Measurements from ENCODE around the gene LMNA. TPM values are rescaled to one million over a fixed set of nuclear protein-coding genes. Genes with fewer than 3 reads are reported as not detected.
"Not testable (repeated sequence)": the region's sequence is repeated elsewhere in the genome, so short reads cannot be mapped to it uniquely, and the experiment has no call there.

LMNA gene
- total RNA-seq, 1 experiment from 2014 or later, result 580 TPM

DNA sequence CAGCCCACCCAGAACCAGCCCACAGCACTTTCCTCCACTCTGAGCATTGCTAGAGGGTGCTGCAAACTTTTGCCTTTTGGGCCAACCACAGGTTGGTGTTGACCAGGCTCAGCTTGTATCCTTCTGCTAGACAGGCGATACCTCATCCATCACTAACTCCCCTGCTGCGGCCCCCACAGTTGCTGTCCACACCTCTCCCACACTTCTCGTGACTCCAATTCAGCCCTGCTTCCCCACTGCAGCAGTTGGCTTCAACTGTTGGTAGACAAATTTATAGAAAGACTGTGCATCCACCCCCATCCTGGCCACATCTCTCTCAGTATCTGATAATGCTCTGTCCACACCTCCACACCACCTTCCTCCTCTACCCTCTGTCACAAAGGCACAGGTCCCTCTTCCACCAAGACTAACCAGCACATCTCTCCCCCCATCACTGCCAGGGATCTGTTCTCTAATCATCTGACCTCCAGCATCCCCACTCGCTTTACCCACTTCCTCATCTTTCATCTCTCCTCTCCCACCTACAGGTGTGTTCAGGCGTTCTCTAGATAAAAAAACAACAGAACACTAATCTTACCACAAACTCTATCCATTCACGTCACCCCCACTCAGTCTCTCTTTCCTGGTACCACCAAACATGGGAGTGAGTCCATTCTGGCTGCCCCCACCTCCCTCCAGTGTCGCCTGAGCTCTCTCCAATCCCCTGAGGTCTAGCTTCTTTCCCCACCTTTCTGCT is 63.6 kb downstream of the LMNA start:
- POLR2A ChIA-PET (ENCODE audit: unreplicated experiment), result no interaction called here
- Histone ChIP-seq H3K27ac (no peak overlapping the region), H3K79me2 (ENCODE audit: low read depth) (no peaks in the 10 kb centered on the region), H3K4me2 (no peak overlapping the region), H3K9me3 (ENCODE audit: insufficient read depth, low read depth) (no peaks in the 10 kb centered on the region), H3K9me2 (ENCODE audit: insufficient read depth) (no peaks in the 10 kb centered on the region), H3K27me3 (ENCODE audit: insufficient read depth, low read depth) (0 out of 2 replicates have a peak, but pooled peaks cover 4% of the 10 kb centered on the region), H2AFZ (no peak overlapping the region), H3K4me3 (no peak overlapping the region), H4K20me1 (ENCODE audit: insufficient read depth) (no peaks in the 10 kb centered on the region), H3K36me3 (ENCODE audit: low read depth) (no peaks in the 10 kb centered on the region), H3F3A (ENCODE audit: insufficient read depth, low read depth) (no peaks in the 10 kb centered on the region), H3K4me1 (replicated peaks; ENCODE audit: insufficient read depth) (no peaks in the 10 kb centered on the region)
- no peak for DNase-seq
- no peak for TF ChIP-seq CTCF (conservative IDR thresholded peaks at IDR 0.05)
- no peak for TF ChIP-seq EZH2 (IDR thresholded peaks at IDR 0.05; ENCODE audit: low read depth)
- no TSS peak for BruUV-seq (replicated peaks)
- intact Hi-C loops (cut with micrococcal nuclease; ENCODE audit: unreplicated experiment), result no loop called here
- CTCF ChIA-PET, result no interaction called here

GRCh38 chr1:156180471-156180870 is 66.0 kb downstream of the LMNA start:
- no peaks in the 10 kb centered on the region for H3K79me2 ChIP-seq (ENCODE audit: low read depth)
- intact Hi-C loops (cut with micrococcal nuclease; ENCODE audit: unreplicated experiment), result no loop called here
- no peaks in the 10 kb centered on the region for H3K36me3 ChIP-seq (ENCODE audit: low read depth)
- no peaks in the 10 kb centered on the region for H3K9me2 ChIP-seq (ENCODE audit: insufficient read depth)
- H3K4me2 ChIP-seq, result no peak overlapping the region
- DNase-seq, result no peak
- no peak overlapping the region for H2AFZ ChIP-seq
- 0 out of 2 replicates have a peak, but pooled peaks cover under 1% of the 10 kb centered on the region for H3K27me3 ChIP-seq (ENCODE audit: insufficient read depth, low read depth)
- no peak overlapping the region for H3K4me3 ChIP-seq
- no peaks in the 10 kb centered on the region for H3F3A ChIP-seq (ENCODE audit: insufficient read depth, low read depth)
- H3K9me3 ChIP-seq (ENCODE audit: insufficient read depth, low read depth), result no peaks in the 10 kb centered on the region
- no peaks in the 10 kb centered on the region for H3K4me1 ChIP-seq (replicated peaks; ENCODE audit: insufficient read depth)
- BruUV-seq (replicated peaks), result no TSS peak
- ChIA-PET POLR2A (ENCODE audit: unreplicated experiment) (interaction anchor here (0.6 kb wide), 1 partner anchor 417 kb away, joined by 3 read pairs; no protein-coding TSS in a partner anchor), CTCF (no interaction called here)
- H3K27ac ChIP-seq, result no peak overlapping the region
- H4K20me1 ChIP-seq (ENCODE audit: insufficient read depth), result no peaks in the 10 kb centered on the region
- TF ChIP-seq CTCF (conservative IDR thresholded peaks at IDR 0.05) (no peak), EZH2 (IDR thresholded peaks at IDR 0.05; ENCODE audit: low read depth) (no peak)

DNA sequence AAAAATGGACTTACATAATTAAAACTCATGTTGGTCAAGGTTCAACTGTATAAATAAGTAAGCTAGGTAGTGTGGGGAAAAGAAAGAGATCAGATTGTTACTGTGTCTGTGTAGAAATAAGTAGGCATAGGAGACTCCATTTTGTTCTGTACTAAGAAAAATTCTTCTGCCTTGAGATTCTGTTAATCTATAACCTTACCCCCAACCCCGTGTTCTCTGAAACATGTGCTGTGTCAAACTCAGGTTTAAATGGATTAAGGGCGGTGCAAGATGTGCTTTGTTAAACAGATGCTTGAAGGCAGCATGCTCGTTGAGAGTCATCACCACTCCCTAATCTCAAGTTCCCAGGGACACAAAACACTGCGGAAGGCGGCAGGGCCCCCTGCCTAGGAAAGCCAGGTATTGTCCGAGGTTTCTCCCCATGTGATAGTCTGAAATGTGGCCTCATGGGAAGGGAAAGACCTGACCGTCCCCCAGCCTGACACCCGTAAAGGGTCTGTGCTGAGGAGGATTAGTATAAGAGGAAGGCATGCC is 66.9 kb downstream of the LMNA start:
- H3K79me2 ChIP-seq (ENCODE audit: low read depth); H4K20me1 ChIP-seq (ENCODE audit: insufficient read depth); DNase-seq; H3K9me2 ChIP-seq (ENCODE audit: insufficient read depth); CTCF ChIA-PET; H3K9me3 ChIP-seq (ENCODE audit: insufficient read depth, low read depth); H3K27ac ChIP-seq; H2AFZ ChIP-seq; intact Hi-C loops (cut with micrococcal nuclease; ENCODE audit: unreplicated experiment); H3K4me1 ChIP-seq (replicated peaks; ENCODE audit: insufficient read depth); POLR2A ChIA-PET (ENCODE audit: unreplicated experiment); H3K36me3 ChIP-seq (ENCODE audit: low read depth); H3K4me3 ChIP-seq; H3K27me3 ChIP-seq (ENCODE audit: insufficient read depth, low read depth); H3F3A ChIP-seq (ENCODE audit: insufficient read depth, low read depth); H3K4me2 ChIP-seq; BruUV-seq (replicated peaks): not testable (repeated sequence)

GRCh38 chr1:156182010-156182779 is 67.7 kb downstream of the LMNA start:
- H3K79me2 ChIP-seq (ENCODE audit: low read depth); BruUV-seq (replicated peaks); H3K36me3 ChIP-seq (ENCODE audit: low read depth); H3F3A ChIP-seq (ENCODE audit: insufficient read depth, low read depth); H3K9me3 ChIP-seq (ENCODE audit: insufficient read depth, low read depth); intact Hi-C loops (cut with micrococcal nuclease; ENCODE audit: unreplicated experiment); POLR2A ChIA-PET (ENCODE audit: unreplicated experiment); H3K27ac ChIP-seq; DNase-seq; CTCF ChIA-PET; H2AFZ ChIP-seq; H3K9me2 ChIP-seq (ENCODE audit: insufficient read depth); H3K27me3 ChIP-seq (ENCODE audit: insufficient read depth, low read depth); H3K4me1 ChIP-seq (replicated peaks; ENCODE audit: insufficient read depth); H3K4me3 ChIP-seq; H4K20me1 ChIP-seq (ENCODE audit: insufficient read depth); H3K4me2 ChIP-seq: not testable (repeated sequence)

DNA sequence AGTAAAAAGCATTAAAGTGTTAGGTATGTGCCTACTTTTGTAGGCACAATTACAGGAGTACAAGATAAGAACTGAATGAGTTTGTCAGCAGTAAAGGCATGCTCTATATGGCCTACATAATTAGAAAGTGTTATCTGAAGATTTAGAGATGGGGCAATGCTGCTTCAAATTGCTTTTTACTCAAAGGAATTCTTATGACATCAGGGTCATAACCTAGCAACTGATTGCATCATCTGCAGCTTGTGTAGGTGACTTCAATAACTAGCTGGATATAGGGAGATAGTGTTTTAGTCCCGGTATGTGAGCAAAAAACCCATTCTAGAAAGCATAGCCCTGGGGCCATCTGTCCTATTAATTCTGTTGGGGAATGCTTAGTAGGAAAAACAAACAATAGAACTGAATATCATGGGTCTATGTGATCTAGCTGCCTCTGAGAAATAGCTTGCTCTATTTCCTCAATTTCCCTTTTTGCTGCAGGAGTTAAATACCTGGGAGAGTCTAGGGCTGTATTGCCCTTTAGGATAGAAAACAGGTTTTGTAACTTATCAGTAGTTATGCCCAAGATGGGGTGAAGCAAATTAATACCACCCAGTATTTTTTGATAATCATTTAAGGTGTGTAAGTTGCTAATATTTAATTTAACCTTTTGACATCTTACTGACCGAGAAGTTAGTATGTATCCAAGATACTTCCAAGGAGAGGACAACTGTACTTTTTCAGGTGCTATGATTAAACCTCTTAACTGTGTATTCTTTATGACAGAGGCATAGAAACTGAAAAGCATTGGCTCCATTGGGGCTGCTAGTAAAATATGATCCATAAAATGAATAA is 72.1 kb downstream of the LMNA start:
- BruUV-seq (replicated peaks); H4K20me1 ChIP-seq (ENCODE audit: insufficient read depth); H3K27ac ChIP-seq; H3K9me3 ChIP-seq (ENCODE audit: insufficient read depth, low read depth); H3K9me2 ChIP-seq (ENCODE audit: insufficient read depth); CTCF ChIA-PET; H3K4me1 ChIP-seq (replicated peaks; ENCODE audit: insufficient read depth); H3K36me3 ChIP-seq (ENCODE audit: low read depth); H3F3A ChIP-seq (ENCODE audit: insufficient read depth, low read depth); H3K4me2 ChIP-seq; H2AFZ ChIP-seq; H3K79me2 ChIP-seq (ENCODE audit: low read depth); POLR2A ChIA-PET (ENCODE audit: unreplicated experiment); intact Hi-C loops (cut with micrococcal nuclease; ENCODE audit: unreplicated experiment); H3K27me3 ChIP-seq (ENCODE audit: insufficient read depth, low read depth); DNase-seq; H3K4me3 ChIP-seq: not testable (repeated sequence)

Data from PC-9 (cell line).